Activated naive CD4-positive, alpha-beta T cell treated with anti-CD3 and anti-CD28 coated beads, Interleukin-2, amount 50 U/mL, for 24 hours (primary cell): Measurements from ENCODE around the gene ANO2.

Experiments used
- H3K27ac Mint-ChIP-seq: one replicate; pipeline ENCODE4 v1.8.0; 2021; ENCODE audit warnings: mild to moderate bottlenecking, mixed read lengths
- H3K27me3 Mint-ChIP-seq: one replicate; pipeline ENCODE4 v1.8.0; 2021; ENCODE audit warnings: mixed read lengths
- H3K36me3 Mint-ChIP-seq: one replicate; pipeline ENCODE4 v1.8.0; 2021; ENCODE audit warnings: mixed read lengths
- H3K4me1 Mint-ChIP-seq: one replicate; pipeline ENCODE4 v1.8.0; 2021; ENCODE audit warnings: mixed read lengths
- H3K4me3 Mint-ChIP-seq: one replicate; pipeline ENCODE4 v1.8.0; 2021; ENCODE audit warnings: mild to moderate bottlenecking, mixed read lengths
- H3K9me3 Mint-ChIP-seq: one replicate; pipeline ENCODE4 v1.8.0; 2021; ENCODE audit warnings: mixed read lengths

The ANO2 gene

DNA sequence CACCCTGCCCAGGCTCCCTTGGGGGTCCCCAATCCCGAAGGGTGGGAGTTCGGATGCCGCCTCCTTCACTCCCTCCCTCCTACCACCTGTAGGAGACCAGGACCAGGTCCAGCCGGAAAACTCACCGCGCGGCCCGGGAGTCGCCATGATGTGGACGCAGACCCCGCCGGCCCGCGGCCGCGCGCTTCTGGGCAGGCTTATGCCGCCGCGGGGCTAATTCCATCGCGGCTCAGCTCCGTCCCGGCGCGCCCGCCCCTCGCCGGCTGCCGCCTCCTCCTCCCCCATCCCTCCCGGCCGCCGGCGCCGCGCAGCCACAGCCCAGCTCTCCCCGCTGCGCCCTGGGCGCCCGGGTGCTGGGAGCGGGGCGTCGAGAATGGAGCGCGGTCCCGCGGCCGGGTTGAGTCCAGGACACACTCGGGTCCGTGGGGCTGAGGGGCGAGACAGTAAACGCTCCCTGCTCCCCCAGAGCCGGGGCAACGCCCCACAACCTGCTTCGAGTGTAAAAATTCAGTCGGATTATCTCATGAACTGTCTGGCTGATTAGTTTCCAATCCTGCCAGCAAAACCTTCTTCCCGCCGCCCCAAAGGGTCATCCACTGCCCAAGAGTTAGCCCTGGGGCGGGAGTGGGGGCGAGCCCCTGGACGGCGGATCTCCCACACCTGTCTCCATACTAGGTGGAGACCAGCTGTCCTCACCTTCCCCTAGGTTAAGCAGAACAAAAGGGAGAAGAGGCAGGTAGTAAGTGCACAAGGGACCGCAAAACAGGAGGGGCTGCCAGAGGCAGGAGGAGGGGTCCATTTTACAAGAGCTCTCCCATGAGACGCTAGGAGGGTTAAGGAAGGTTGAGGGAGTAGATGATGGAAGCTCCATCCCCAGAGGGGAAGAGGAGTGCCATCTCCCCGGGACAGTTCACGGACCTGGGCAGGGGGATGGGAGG is at the start of gene ANO2:
Gene ANO2, minus strand, starts transcription at position 189 of the 938 bp plus-strand sequence. Its CDS starts 42 bp downstream, at position 147.
- H3K27ac Mint-ChIP-seq: no peak within 1 kb of the TSS
- no peaks in the 10 kb centered on the region for H3K36me3 Mint-ChIP-seq
- peaks cover 5% of the 10 kb centered on the region for H3K4me1 Mint-ChIP-seq
- H3K4me3 Mint-ChIP-seq: no peak within 1 kb of the TSS
- H3K27me3 Mint-ChIP-seq: peaks cover 57% of the 10 kb centered on the region
- H3K9me3 Mint-ChIP-seq: peaks cover 10% of the 10 kb centered on the region

DNA sequence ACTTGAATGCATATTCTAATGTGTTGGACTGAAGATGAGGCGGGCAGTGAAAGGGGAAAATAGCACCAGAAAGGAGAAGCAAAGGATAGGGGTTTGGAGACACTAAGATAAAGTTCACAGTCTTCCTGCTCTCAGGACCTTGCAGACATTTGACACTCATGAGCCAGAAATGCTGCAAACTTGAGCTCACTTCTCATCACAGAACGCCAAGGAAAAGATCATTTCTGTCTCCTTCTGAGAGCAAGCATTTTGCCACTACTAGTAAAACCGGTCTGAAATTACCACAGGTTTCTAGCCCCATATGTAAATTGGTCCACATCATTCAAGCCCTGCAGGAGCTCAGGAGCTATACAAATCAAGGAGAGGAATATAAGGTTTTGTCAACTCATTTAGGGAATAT is 44.6 kb upstream of the ANO2 start:
- no peaks in the 10 kb centered on the region for H3K9me3 Mint-ChIP-seq
- no peaks in the 10 kb centered on the region for H3K36me3 Mint-ChIP-seq
- H3K4me1 Mint-ChIP-seq: no peaks in the 10 kb centered on the region
- H3K27ac Mint-ChIP-seq: no peak overlapping the region
- H3K27me3 Mint-ChIP-seq: no peaks in the 10 kb centered on the region
- no peak overlapping the region for H3K4me3 Mint-ChIP-seq

DNA sequence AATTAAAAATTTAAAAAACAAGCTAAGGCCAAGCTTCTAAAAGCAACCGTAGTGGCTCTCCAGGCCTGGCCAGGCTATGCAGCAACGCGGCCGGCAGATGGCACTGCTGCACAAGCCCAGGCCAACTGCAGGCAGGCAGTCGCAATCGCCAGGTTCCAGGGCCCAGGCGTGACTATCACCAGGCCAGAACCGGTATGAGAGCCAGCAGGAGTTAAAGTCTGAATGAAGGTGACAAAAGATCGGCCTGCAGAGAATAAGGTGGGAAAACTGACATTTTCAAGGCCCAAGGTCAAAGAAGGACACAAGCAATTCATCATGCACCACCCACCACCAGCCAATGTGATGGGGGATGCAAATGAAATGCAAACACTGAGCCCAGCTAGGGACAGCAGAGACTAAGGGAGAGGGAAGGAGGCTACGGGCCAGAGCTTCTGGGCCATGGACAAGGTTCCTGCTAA is 43.6 kb upstream of the ANO2 start:
- Mint-ChIP-seq H3K4me1 (no peaks in the 10 kb centered on the region), H3K4me3 (no peak overlapping the region), H3K27me3 (no peaks in the 10 kb centered on the region), H3K27ac (no peak overlapping the region), H3K9me3 (no peaks in the 10 kb centered on the region), H3K36me3 (no peaks in the 10 kb centered on the region)

DNA sequence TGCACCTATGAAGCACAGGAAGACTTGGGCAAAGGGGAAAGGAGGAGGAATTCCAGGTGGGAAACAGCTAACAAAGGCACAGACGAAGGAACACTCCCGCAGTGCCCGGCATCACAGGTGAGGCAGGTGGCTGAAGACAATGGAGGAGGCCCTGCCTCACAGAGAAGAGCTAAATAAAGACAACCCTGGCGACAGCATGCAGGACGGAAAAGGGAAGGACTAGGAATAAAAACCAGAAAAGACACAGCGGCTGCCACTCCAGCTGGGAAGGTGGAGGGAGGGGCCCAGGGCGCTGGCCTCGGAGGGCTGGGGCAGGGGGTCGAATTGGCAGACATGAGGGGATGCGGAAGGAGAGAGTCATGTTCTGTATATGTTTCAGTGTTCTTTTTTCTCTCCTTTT is 43.0 kb upstream of the ANO2 start:
- Mint-ChIP-seq H3K4me1 (no peaks in the 10 kb centered on the region), H3K4me3 (no peak overlapping the region), H3K27ac (no peak overlapping the region), H3K27me3 (no peaks in the 10 kb centered on the region), H3K9me3 (no peaks in the 10 kb centered on the region), H3K36me3 (no peaks in the 10 kb centered on the region)

DNA sequence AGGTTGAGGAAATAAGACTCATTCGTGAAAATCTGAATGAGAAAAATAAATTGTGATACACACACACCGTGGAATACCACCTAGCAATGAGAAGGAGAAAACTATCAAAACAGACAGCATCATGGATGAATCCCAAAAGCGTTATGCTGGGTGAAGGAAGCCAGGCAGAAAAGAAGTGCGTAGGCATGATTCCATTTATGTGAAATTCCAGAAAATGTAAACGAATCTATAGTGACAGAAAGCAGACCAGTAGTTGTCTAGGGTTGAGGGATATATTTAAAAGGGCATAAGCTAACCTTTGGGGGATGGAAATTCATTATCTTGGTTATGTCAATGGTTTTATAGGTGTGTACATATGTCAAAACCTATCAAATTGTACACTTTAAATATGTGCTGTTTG is 42.5 kb upstream of the ANO2 start:
- H3K4me3 Mint-ChIP-seq: no peak overlapping the region
- H3K9me3 Mint-ChIP-seq: no peaks in the 10 kb centered on the region
- no peaks in the 10 kb centered on the region for H3K36me3 Mint-ChIP-seq
- no peaks in the 10 kb centered on the region for H3K4me1 Mint-ChIP-seq
- no peak overlapping the region for H3K27ac Mint-ChIP-seq
- H3K27me3 Mint-ChIP-seq: no peaks in the 10 kb centered on the region

DNA sequence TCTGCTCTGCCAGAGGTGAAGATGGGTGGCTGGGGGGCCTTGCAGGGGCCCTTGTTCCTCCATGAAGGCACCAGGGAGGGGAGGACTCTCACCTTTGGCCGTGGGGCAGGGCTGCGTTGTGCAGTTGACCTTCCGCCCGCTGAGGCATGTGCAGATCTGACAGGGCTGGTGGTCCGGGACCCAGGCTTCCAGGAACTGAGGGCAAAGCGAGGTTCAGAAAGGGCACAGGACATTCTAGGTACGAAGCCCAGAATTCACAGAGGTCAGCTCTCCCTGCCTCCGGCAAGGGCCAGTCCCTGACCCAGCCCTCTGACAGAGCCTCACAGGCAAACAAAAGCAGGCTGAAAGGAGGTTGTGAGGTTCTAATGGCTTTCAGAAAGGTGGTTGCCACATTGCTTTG is 40.4 kb upstream of the ANO2 start:
- Mint-ChIP-seq H3K4me1 (no peaks in the 10 kb centered on the region), H3K9me3 (no peaks in the 10 kb centered on the region), H3K36me3 (no peaks in the 10 kb centered on the region), H3K27ac (no peak overlapping the region), H3K4me3 (no peak overlapping the region), H3K27me3 (no peaks in the 10 kb centered on the region)

DNA sequence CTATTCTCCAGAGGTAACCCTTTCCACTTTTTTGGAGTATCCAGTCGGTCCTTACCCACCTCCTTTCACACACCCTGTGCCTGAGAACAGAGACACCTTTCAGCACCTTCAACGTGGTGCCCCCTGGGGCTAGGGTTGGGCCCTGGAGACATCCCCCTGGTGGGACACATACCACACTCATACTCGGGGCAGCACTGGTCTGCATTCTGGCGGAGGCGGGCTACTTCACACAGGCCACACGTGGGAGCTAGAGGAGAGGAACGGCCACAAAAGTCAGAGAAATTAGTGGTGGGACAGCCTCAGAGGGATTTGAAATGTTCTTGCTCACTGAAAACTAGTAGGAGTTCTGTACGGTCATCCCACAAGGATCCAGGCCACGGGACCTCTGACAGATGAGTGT is 39.8 kb upstream of the ANO2 start:
- H3K27ac Mint-ChIP-seq: no peak overlapping the region
- H3K4me1 Mint-ChIP-seq: no peaks in the 10 kb centered on the region
- no peak overlapping the region for H3K4me3 Mint-ChIP-seq
- H3K9me3 Mint-ChIP-seq: no peaks in the 10 kb centered on the region
- no peaks in the 10 kb centered on the region for H3K27me3 Mint-ChIP-seq
- H3K36me3 Mint-ChIP-seq: no peaks in the 10 kb centered on the region

DNA sequence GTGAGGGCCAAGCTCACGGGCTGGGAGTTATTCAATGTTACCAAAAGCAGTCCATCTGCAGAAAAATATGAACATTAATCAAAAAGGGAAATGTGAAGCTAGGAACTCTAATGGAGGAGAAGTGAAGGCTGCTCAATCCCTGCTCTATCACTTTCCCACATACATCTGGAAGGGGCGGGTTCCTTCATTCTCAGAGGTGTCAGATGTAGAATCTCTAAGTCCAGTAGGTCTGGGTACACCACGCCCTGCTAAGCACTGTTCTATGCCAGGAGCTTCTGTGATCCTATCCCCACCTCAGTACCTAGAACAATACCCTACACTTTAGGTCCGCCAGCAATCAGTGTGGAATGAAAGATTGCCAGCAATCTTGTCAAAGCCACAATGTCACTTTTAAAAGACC is 37.0 kb upstream of the ANO2 start:
- Mint-ChIP-seq H3K9me3 (no peaks in the 10 kb centered on the region), H3K4me3 (no peak overlapping the region), H3K4me1 (no peaks in the 10 kb centered on the region), H3K36me3 (no peaks in the 10 kb centered on the region), H3K27me3 (no peaks in the 10 kb centered on the region), H3K27ac (no peak overlapping the region)

DNA sequence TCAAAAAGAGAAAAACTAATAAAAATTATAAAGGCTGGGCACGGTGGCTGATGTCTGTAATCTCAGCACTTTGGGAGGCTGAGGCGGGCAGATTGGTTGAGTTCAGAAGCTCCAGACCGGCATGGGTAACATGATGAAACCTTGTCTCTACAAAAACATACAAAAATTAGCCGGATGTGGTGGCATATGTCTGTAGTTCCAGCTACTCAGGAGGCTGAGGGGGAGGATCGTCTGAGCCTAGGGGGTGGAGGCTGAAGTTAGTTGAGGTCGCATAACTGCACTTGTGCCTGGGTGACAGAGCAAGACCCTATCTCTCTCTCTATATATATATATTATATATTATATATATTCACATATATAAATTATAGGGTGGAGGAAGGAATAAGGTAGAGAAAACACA is 32.5 kb upstream of the ANO2 start:
- H3K27ac Mint-ChIP-seq: no peak overlapping the region
- no peaks in the 10 kb centered on the region for H3K4me1 Mint-ChIP-seq
- no peaks in the 10 kb centered on the region for H3K36me3 Mint-ChIP-seq
- no peaks in the 10 kb centered on the region for H3K27me3 Mint-ChIP-seq
- H3K4me3 Mint-ChIP-seq: no peak overlapping the region
- no peaks in the 10 kb centered on the region for H3K9me3 Mint-ChIP-seq

DNA sequence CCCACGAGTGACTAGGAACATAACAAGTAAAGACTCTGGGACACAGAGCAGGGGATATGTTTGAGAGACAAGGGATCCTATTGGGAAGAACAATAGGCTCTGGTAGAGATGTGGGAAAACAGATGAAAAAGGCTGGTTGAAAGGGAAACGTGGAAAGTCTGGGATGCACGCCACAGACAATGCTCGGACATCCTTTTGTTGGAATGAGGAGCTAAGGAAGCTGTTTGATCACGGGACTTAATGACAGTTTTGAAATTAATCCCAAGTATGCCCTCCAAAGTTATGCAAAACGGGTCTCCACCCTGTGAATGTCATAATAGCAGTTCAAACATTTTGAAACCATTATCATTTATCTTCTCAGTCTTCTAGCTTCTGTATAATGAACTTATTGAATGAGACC is 31.7 kb upstream of the ANO2 start:
- Mint-ChIP-seq H3K36me3 (no peaks in the 10 kb centered on the region), H3K27me3 (no peaks in the 10 kb centered on the region), H3K4me1 (no peaks in the 10 kb centered on the region), H3K9me3 (no peaks in the 10 kb centered on the region), H3K27ac (no peak overlapping the region), H3K4me3 (no peak overlapping the region)

DNA sequence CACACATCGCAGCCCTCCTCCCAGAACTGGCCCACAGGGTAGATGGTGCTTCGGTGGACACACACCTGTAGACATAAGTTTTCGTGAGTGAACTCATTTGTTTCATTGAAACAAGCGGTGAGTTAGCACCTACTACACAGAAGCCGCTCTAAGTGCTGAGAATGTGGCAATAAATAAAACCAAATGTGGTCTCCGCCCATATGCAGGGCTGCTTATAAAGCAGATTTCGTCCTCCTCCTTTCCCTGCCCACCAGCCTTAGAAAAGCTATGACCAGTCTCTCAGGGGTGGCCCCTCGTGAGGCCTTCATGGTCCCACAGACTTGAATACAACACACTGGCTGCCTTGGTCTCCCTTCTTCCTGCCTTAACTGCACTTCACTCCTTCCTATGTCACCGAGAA is 31.1 kb upstream of the ANO2 start:
- no peak overlapping the region for H3K27ac Mint-ChIP-seq
- H3K9me3 Mint-ChIP-seq: no peaks in the 10 kb centered on the region
- H3K4me3 Mint-ChIP-seq: no peak overlapping the region
- no peaks in the 10 kb centered on the region for H3K4me1 Mint-ChIP-seq
- no peaks in the 10 kb centered on the region for H3K36me3 Mint-ChIP-seq
- no peaks in the 10 kb centered on the region for H3K27me3 Mint-ChIP-seq

DNA sequence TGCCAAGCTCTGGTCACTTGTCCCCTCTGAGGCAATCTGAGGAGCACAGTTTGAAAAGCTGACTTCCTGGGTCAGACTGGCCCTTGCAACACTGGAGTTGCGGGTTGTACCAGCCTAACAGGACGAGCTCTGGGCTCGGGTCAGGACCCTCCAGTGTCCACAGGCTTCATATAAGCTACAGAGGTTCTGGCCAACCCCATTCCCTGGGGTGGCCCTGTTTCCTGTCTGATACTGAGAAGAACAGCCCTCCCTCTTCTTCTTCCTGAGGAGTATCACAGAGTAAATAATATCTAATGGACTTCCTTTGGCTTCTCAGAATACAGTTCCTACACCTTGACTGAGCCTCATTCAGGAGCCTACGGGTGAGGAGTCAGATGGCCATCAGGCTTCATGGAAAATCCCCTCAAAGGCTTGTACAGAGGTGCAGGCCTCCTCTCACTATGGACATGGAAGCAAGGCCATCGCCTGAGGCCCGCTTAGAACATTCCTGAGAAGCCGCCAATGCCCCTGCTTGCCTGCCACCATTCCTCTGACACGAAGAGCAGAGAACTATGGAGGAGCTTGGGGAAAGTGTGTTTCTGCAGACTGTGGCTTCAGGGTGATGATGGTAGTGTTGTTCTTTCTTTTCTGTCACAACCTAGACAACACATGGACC is 28.5 kb upstream of the ANO2 start:
- H3K4me3 Mint-ChIP-seq: no peak overlapping the region
- H3K27me3 Mint-ChIP-seq: no peaks in the 10 kb centered on the region
- H3K36me3 Mint-ChIP-seq: no peaks in the 10 kb centered on the region
- no peaks in the 10 kb centered on the region for H3K4me1 Mint-ChIP-seq
- H3K9me3 Mint-ChIP-seq: no peaks in the 10 kb centered on the region
- H3K27ac Mint-ChIP-seq: no peak overlapping the region

DNA sequence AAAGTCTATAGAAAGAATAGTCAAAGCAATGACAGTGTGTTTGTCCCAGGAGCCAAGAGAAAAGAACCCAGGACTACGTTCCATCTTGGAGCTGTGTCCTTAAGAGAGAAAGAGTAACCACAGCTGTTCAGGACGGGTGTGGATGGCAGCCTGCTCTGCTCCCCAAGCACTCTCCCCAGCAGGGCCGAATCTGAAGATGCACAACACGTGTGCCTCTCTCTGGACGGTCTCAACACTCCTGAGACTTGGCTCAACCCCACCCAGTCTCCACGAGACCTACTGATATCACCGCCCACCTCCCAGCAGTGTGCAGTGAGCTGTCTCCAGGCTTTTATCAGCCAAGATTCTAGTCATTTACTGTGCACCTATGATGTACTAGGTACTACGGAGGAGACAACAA is 27.3 kb upstream of the ANO2 start:
- no peaks in the 10 kb centered on the region for H3K27me3 Mint-ChIP-seq
- H3K27ac Mint-ChIP-seq: no peak overlapping the region

DNA sequence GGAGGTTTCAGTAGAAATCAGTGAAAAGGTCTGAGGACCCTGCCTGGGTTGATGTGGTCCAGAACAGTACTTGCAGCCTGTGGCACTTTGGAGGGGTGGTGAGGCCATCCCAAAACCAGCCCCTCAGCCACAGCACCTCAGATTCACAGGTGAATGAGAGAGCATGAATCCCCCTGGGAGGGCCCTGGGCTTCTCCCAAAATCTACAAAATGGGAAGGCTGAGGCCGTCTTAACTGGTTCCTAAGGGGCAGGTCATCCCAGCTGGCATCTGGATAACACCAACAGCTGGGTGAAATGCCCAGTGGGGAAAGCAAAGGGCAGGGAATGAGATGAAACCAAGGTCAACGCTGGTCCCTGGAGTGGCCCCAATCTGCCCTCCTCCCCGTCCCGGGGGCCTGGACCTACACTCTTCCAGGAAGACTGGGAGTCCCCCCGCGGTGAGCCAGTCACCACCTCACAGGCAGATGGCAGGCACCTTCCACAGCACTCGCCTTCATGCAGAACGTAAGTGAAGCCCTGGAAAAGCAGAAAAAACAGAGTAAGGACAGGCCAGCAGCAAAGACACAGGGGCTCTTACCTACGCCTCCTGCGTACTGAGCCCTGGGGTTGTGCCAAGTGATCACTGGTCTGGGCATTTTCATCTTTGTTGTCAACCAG is 26.3 kb upstream of the ANO2 start:
- H3K9me3 Mint-ChIP-seq: no peaks in the 10 kb centered on the region
- no peak overlapping the region for H3K27ac Mint-ChIP-seq
- H3K27me3 Mint-ChIP-seq: no peaks in the 10 kb centered on the region
- H3K36me3 Mint-ChIP-seq: no peaks in the 10 kb centered on the region
- no peak overlapping the region for H3K4me3 Mint-ChIP-seq
- H3K4me1 Mint-ChIP-seq: no peaks in the 10 kb centered on the region

More for the DNA sequence above, 27.3 kb upstream of the ANO2 start:
- H3K36me3 Mint-ChIP-seq: no peaks in the 10 kb centered on the region
- no peaks in the 10 kb centered on the region for H3K9me3 Mint-ChIP-seq
- H3K4me3 Mint-ChIP-seq: no peak overlapping the region
- H3K4me1 Mint-ChIP-seq: no peaks in the 10 kb centered on the region

DNA sequence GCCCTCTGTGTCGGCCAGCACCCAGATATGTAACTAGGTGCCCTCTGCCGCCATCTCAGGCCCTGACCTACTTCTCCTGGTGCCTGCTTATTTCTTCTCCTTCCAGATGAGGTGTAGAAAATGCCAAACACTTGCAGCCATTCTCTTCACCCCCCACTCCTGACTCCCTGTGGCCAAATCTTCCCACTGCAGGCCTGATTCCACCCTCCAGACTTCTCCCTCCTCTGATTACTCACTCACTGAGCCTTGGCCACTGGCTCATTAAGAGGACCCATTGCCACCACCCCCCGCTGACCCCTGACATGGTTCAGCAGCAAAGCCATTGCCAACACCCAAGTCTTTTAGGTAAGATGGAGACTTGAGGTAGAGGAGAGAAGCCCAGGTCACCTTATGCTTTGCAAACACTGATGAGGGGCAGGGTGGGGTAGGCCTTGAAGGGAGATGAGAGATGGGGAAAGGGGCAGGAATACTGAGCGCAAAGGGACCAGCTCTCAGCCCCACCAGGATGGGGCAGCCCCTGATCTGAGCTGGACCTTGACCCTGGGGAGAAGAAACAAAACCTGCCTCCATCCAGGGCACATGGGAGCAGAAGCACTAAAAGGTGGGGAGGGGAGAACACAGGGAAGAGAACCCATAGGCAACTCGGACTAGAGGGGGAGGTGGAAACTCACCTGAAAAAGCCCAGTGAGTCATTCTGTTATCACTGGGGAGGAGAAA is 25.1 kb upstream of the ANO2 start:
- Mint-ChIP-seq H3K9me3 (no peaks in the 10 kb centered on the region), H3K4me3 (no peak overlapping the region), H3K27me3 (no peaks in the 10 kb centered on the region), H3K4me1 (no peaks in the 10 kb centered on the region), H3K27ac (no peak overlapping the region), H3K36me3 (no peaks in the 10 kb centered on the region)
